MCF 10A (cell line): ENCODE measurements around the gene SPTBN5. TPM values are rescaled to one million over a fixed set of nuclear protein-coding genes. Genes with fewer than 3 reads are reported as not detected.

ENCODE experiments used
- BruUV-seq: library from RNA; stranded (reverse); fragments of 400-500 nt; replicated peaks from 2 replicates; lab custom pipeline; 2021; lab: Mats Ljungman, UMichigan
- CTCF ChIA-PET: fragments of 300-600 bp; sonication (Branson Sonifier 250); formaldehyde crosslinking; extraction: SDS; loops from one replicate; lab custom pipeline; 2021; ENCODE audit warnings: antibody characterized with exemption, inconsistent platforms; lab: Yijun Ruan, JAX
- POLR2A ChIA-PET: fragments of 300-600, 350-650 bp; sonication (Branson Sonifier 250); formaldehyde crosslinking; extraction: SDS; loops from one replicate; lab custom pipeline; 2020; ENCODE audit warnings: antibody characterized with exemption, inconsistent platforms; lab: Yijun Ruan, JAX
- DNase-seq: peaks from one replicate; pipeline ENCODE4 v3.0.0-alpha.2; 2018; ENCODE audit not compliant: unreplicated experiment
- H3K27ac Mint-ChIP-seq: one replicate; pipeline ENCODE4 v1.8.0; 2022; ENCODE audit warnings: mild to moderate bottlenecking, low read depth, mixed read lengths; ENCODE audit not compliant: unreplicated experiment
- H3K27me3 Mint-ChIP-seq: one replicate; pipeline ENCODE4 v1.8.0; 2022; ENCODE audit warnings: mixed read lengths; ENCODE audit not compliant: insufficient read depth, unreplicated experiment
- H3K36me3 Mint-ChIP-seq: one replicate; pipeline ENCODE4 v1.8.0; 2022; ENCODE audit warnings: mild to moderate bottlenecking, moderate library complexity, mixed read lengths; ENCODE audit not compliant: insufficient read depth, unreplicated experiment
- H3K4me1 Mint-ChIP-seq: one replicate; pipeline ENCODE4 v1.8.0; 2022; ENCODE audit warnings: mixed read lengths; ENCODE audit not compliant: insufficient read depth, unreplicated experiment
- H3K4me3 Mint-ChIP-seq: one replicate; pipeline ENCODE4 v1.8.0; 2022; ENCODE audit warnings: mild to moderate bottlenecking, moderate library complexity, mixed read lengths; ENCODE audit not compliant: unreplicated experiment
- H3K9me3 Mint-ChIP-seq: one replicate; pipeline ENCODE4 v1.8.0; 2022; ENCODE audit warnings: mixed read lengths; ENCODE audit not compliant: unreplicated experiment
- CTCF ChIP-seq: fragments of 200-600 bp; IDR thresholded peaks from one replicate; pipeline ENCODE4 v1.8.0; 2022; ENCODE audit warnings: antibody characterized with exemption, mild to moderate bottlenecking; ENCODE audit not compliant: unreplicated experiment
- intact Hi-C: fragments of 100-400 bp; cut with micrococcal nuclease; formaldehyde crosslinking; loops from 2 replicates; pipeline ENCODE4 v1.14.1; 2022
- total RNA-seq: library from RNA; stranded (reverse); gene quantifications from 2 replicates; pipeline ENCODE4 v1.2.3, GENCODE V29; 2022

The SPTBN5 gene
- total RNA-seq, 1 experiment from 2014 or later, result 1.1 TPM

- ChIA-PET POLR2A (interaction anchor here (0.6 kb wide), 1 partner anchor 43 kb away, joined by 3 read pairs; no protein-coding TSS in a partner anchor), CTCF (interaction anchor here (0.6 kb wide), 1 partner anchor 929 kb away, joined by 4 read pairs; no protein-coding TSS in a partner anchor)
- H3K4me1 Mint-ChIP-seq, result peaks cover 18% of the 10 kb centered on the region
- H3K27me3 Mint-ChIP-seq, result no peaks in the 10 kb centered on the region
- no peak overlapping the region for H3K4me3 Mint-ChIP-seq
- H3K36me3 Mint-ChIP-seq, result no peaks in the 10 kb centered on the region
- no peaks in the 10 kb centered on the region for H3K9me3 Mint-ChIP-seq
- intact Hi-C loops, result no loop called here
- no TSS peak for BruUV-seq
- H3K27ac Mint-ChIP-seq, result no peak overlapping the region
- no peak for DNase-seq
- TF ChIP-seq CTCF, result no peak
These were observed 23.8 kb downstream of the SPTBN5 start for GRCh38 chr15:41869770-41870688.

- intact Hi-C loops, result no loop called here
- DNase-seq, result no peak
- ChIA-PET CTCF (no interaction called here), POLR2A (no interaction called here)
- no peak for TF ChIP-seq CTCF
- Mint-ChIP-seq H3K9me3 (no peaks in the 10 kb centered on the region), H3K27me3 (no peaks in the 10 kb centered on the region), H3K27ac (no peak overlapping the region), H3K4me3 (no peak overlapping the region), H3K4me1 (peaks cover 18% of the 10 kb centered on the region), H3K36me3 (no peaks in the 10 kb centered on the region)
- no TSS peak for BruUV-seq
These were observed 25.5 kb downstream of the SPTBN5 start for GRCh38 chr15:41868321-41868720.

- no peak for DNase-seq
- intact Hi-C loops, result no loop called here
- ChIA-PET CTCF (interaction anchor here (0.5 kb wide), 1 partner anchor 122 kb away, joined by 3 read pairs; no protein-coding TSS in a partner anchor), POLR2A (interaction anchor here (0.6 kb wide), 1 partner anchor 9 kb away, joined by 3 read pairs; no protein-coding TSS in a partner anchor)
- no peaks in the 10 kb centered on the region for H3K27me3 Mint-ChIP-seq
- H3K36me3 Mint-ChIP-seq, result no peaks in the 10 kb centered on the region
- no peak for TF ChIP-seq CTCF
- H3K27ac Mint-ChIP-seq, result no peak overlapping the region
- peaks cover 9% of the 10 kb centered on the region for H3K4me1 Mint-ChIP-seq
- H3K9me3 Mint-ChIP-seq, result no peaks in the 10 kb centered on the region
- no peak overlapping the region for H3K4me3 Mint-ChIP-seq
- BruUV-seq, result no TSS peak
These were observed 26.8 kb downstream of the SPTBN5 start for GRCh38 chr15:41866872-41867579.

GRCh38 chr15:41866263-41866703, 27.6 kb downstream of the SPTBN5 start:
- Mint-ChIP-seq H3K9me3 (no peaks in the 10 kb centered on the region), H3K27ac (no peak overlapping the region), H3K4me3 (no peak overlapping the region), H3K4me1 (peaks cover 9% of the 10 kb centered on the region), H3K27me3 (no peaks in the 10 kb centered on the region), H3K36me3 (no peaks in the 10 kb centered on the region)
- no peak for TF ChIP-seq CTCF
- intact Hi-C loops, result no loop called here
- no TSS peak for BruUV-seq
- no peak for DNase-seq
- CTCF ChIA-PET, result interaction anchor here (0.5 to 0.9 kb wide), 2 partner anchors 38 to 122 kb away, joined by 3 read pairs; no protein-coding TSS in a partner anchor
- POLR2A ChIA-PET, result interaction anchor here (0.6 kb wide), 1 partner anchor 10 kb away, joined by 3 read pairs; no protein-coding TSS in a partner anchor
